Activated CD4-positive, alpha-beta memory T cell treated with anti-CD3 and anti-CD28 coated beads, Interleukin-2, amount 10 ng/mL, durations not matched to agents 7 days and 5 days (primary cell): ENCODE data around the gene CREB3L1. TPM values are rescaled to one million over a fixed set of nuclear protein-coding genes. Genes with fewer than 3 reads are reported as not detected.

Source experiments
- CTCF ChIA-PET: fragments of 350-600 bp; sonication (Branson Sonifier 250); formaldehyde crosslinking; loops from one replicate; lab custom pipeline; 2021; ENCODE audit warnings: antibody characterized with exemption, inconsistent platforms; lab: Charles Lee
- POLR2A ChIA-PET: fragments of 350-600 bp; sonication (Branson Sonifier 250); formaldehyde crosslinking; loops from one replicate; lab custom pipeline; 2021; ENCODE audit warnings: antibody characterized with exemption; lab: Charles Lee
- DNase-seq: peaks from one replicate; pipeline ENCODE4 v3.0.0-alpha.2; 2020
- H3K27ac Mint-ChIP-seq: one replicate; pipeline ENCODE4 v1.8.0; 2021; ENCODE audit warnings: mild to moderate bottlenecking, mixed read lengths
- H3K27me3 Mint-ChIP-seq: one replicate; pipeline ENCODE4 v1.8.0; 2021; ENCODE audit warnings: mixed read lengths
- H3K36me3 Mint-ChIP-seq: one replicate; pipeline ENCODE4 v1.8.0; 2021; ENCODE audit warnings: low read depth, mixed read lengths
- H3K4me1 Mint-ChIP-seq: one replicate; pipeline ENCODE4 v1.8.0; 2021; ENCODE audit warnings: mixed read lengths
- H3K4me3 Mint-ChIP-seq: one replicate; pipeline ENCODE4 v1.8.0; 2021; ENCODE audit warnings: mild to moderate bottlenecking, mixed read lengths
- H3K9me3 Mint-ChIP-seq: one replicate; pipeline ENCODE4 v1.8.0; 2021; ENCODE audit warnings: mixed read lengths
- total RNA-seq, 2 experiments: library from RNA; stranded (reverse); gene quantifications; one replicate each; pipeline ENCODE4 v1.2.3, GENCODE V29; 2021

Gene CREB3L1
- total RNA-seq, 2 experiments from 2014 or later: not detected

GRCh38 chr11:46285173-46285572 is 7.7 kb downstream of the CREB3L1 start:
- Mint-ChIP-seq H3K4me1 (no peaks in the 10 kb centered on the region), H3K4me3 (no peak overlapping the region), H3K27ac (no peak overlapping the region), H3K27me3 (peaks cover 30% of the 10 kb centered on the region), H3K9me3 (no peaks in the 10 kb centered on the region), H3K36me3 (no peaks in the 10 kb centered on the region)
- POLR2A ChIA-PET: no interaction called here
- DNase-seq: no peak
- CTCF ChIA-PET: interaction anchor here (0.9 kb wide), 1 partner anchor 42 kb away, joined by 3 read pairs; no protein-coding TSS in a partner anchor

GRCh38 chr11:46285594-46286033 is 8.2 kb downstream of the CREB3L1 start:
- no peaks in the 10 kb centered on the region for H3K4me1 Mint-ChIP-seq
- no peaks in the 10 kb centered on the region for H3K9me3 Mint-ChIP-seq
- DNase-seq: no peak
- no peaks in the 10 kb centered on the region for H3K36me3 Mint-ChIP-seq
- H3K4me3 Mint-ChIP-seq: no peak overlapping the region
- H3K27ac Mint-ChIP-seq: no peak overlapping the region
- POLR2A ChIA-PET: no interaction called here
- CTCF ChIA-PET: no interaction called here
- peaks cover 27% of the 10 kb centered on the region for H3K27me3 Mint-ChIP-seq

GRCh38 chr11:46286789-46287188 is 9.3 kb downstream of the CREB3L1 start:
- no peak overlapping the region for H3K4me3 Mint-ChIP-seq
- no peak for DNase-seq
- H3K27me3 Mint-ChIP-seq: peaks cover 24% of the 10 kb centered on the region
- no peak overlapping the region for H3K27ac Mint-ChIP-seq
- ChIA-PET CTCF (no interaction called here), POLR2A (no interaction called here)
- H3K4me1 Mint-ChIP-seq: no peaks in the 10 kb centered on the region
- H3K36me3 Mint-ChIP-seq: no peaks in the 10 kb centered on the region
- H3K9me3 Mint-ChIP-seq: no peaks in the 10 kb centered on the region

GRCh38 chr11:46288451-46288850 is 11.0 kb downstream of the CREB3L1 start:
- ChIA-PET CTCF (no interaction called here), POLR2A (no interaction called here)
- no peaks in the 10 kb centered on the region for H3K9me3 Mint-ChIP-seq
- no peak overlapping the region for H3K27ac Mint-ChIP-seq
- H3K4me3 Mint-ChIP-seq: no peak overlapping the region
- no peaks in the 10 kb centered on the region for H3K36me3 Mint-ChIP-seq
- no peak for DNase-seq
- no peaks in the 10 kb centered on the region for H3K4me1 Mint-ChIP-seq
- peaks cover 17% of the 10 kb centered on the region for H3K27me3 Mint-ChIP-seq

- no peak for DNase-seq
- peaks cover under 1% of the 10 kb centered on the region for H3K4me1 Mint-ChIP-seq
- POLR2A ChIA-PET: interaction anchor here (0.8 kb wide), 1 partner anchor 12 kb away, joined by 3 read pairs; the partner anchor contains the start of gene CREB3L1
- H3K9me3 Mint-ChIP-seq: no peaks in the 10 kb centered on the region
- no peak overlapping the region for H3K4me3 Mint-ChIP-seq
- peaks cover 18% of the 10 kb centered on the region for H3K27me3 Mint-ChIP-seq
- no peak overlapping the region for H3K27ac Mint-ChIP-seq
- H3K36me3 Mint-ChIP-seq: no peaks in the 10 kb centered on the region
- CTCF ChIA-PET: interaction anchor here (1.4 kb wide), 1 partner anchor 17 kb away, joined by 3 read pairs; no protein-coding TSS in a partner anchor
These were observed 12.5 kb downstream of the CREB3L1 start for GRCh38 chr11:46290011-46290410.

- no peak for DNase-seq
- no peak overlapping the region for H3K27ac Mint-ChIP-seq
- CTCF ChIA-PET: interaction anchor here (1.4 kb wide), 1 partner anchor 16 kb away, joined by 3 read pairs; no protein-coding TSS in a partner anchor
- peaks cover 4% of the 10 kb centered on the region for H3K4me1 Mint-ChIP-seq
- H3K27me3 Mint-ChIP-seq: peaks cover 18% of the 10 kb centered on the region
- POLR2A ChIA-PET: no interaction called here
- no peaks in the 10 kb centered on the region for H3K36me3 Mint-ChIP-seq
- no peak overlapping the region for H3K4me3 Mint-ChIP-seq
- H3K9me3 Mint-ChIP-seq: no peaks in the 10 kb centered on the region
These were observed 13.3 kb downstream of the CREB3L1 start for GRCh38 chr11:46290598-46291309.

- no peaks in the 10 kb centered on the region for H3K36me3 Mint-ChIP-seq
- CTCF ChIA-PET: no interaction called here
- peaks cover 10% of the 10 kb centered on the region for H3K4me1 Mint-ChIP-seq
- peaks cover 25% of the 10 kb centered on the region for H3K27me3 Mint-ChIP-seq
- no peak for DNase-seq
- H3K9me3 Mint-ChIP-seq: no peaks in the 10 kb centered on the region
- no peak overlapping the region for H3K27ac Mint-ChIP-seq
- H3K4me3 Mint-ChIP-seq: no peak overlapping the region
- POLR2A ChIA-PET: no interaction called here
These were observed 14.1 kb downstream of the CREB3L1 start for GRCh38 chr11:46291441-46292150.

GRCh38 chr11:46293066-46293465 is 15.6 kb downstream of the CREB3L1 start:
- ChIA-PET CTCF (interaction anchor here (1.5 kb wide), 1 partner anchor 21 kb away, joined by 5 read pairs; no protein-coding TSS in a partner anchor), POLR2A (no interaction called here)
- H3K4me3 Mint-ChIP-seq: no peak overlapping the region
- DNase-seq: no peak
- H3K36me3 Mint-ChIP-seq: no peaks in the 10 kb centered on the region
- H3K9me3 Mint-ChIP-seq: no peaks in the 10 kb centered on the region
- H3K27ac Mint-ChIP-seq: no peak overlapping the region
- peaks cover 10% of the 10 kb centered on the region for H3K4me1 Mint-ChIP-seq
- peaks cover 29% of the 10 kb centered on the region for H3K27me3 Mint-ChIP-seq

- H3K27me3 Mint-ChIP-seq: peaks cover 31% of the 10 kb centered on the region
- no peak overlapping the region for H3K4me3 Mint-ChIP-seq
- POLR2A ChIA-PET: no interaction called here
- no peak for DNase-seq
- no peaks in the 10 kb centered on the region for H3K9me3 Mint-ChIP-seq
- no peaks in the 10 kb centered on the region for H3K36me3 Mint-ChIP-seq
- no peak overlapping the region for H3K27ac Mint-ChIP-seq
- CTCF ChIA-PET: interaction anchor here (1.5 to 3.0 kb wide), 2 partner anchors 15 to 20 kb away, joined by 5 to 18 read pairs; no protein-coding TSS in a partner anchor
- peaks cover 10% of the 10 kb centered on the region for H3K4me1 Mint-ChIP-seq
These were observed 16.2 kb downstream of the CREB3L1 start for GRCh38 chr11:46293641-46294103.

GRCh38 chr11:46294365-46295309 is 17.2 kb downstream of the CREB3L1 start:
- no peak overlapping the region for H3K27ac Mint-ChIP-seq
- no peak overlapping the region for H3K4me3 Mint-ChIP-seq
- ChIA-PET CTCF (interaction anchor here (1.0 to 3.0 kb wide), 6 partner anchors 14 to 55 kb away, joined by 3 to 18 read pairs (median 5); no protein-coding TSS in a partner anchor), POLR2A (interaction anchor here (0.8 to 1.7 kb wide), 4 partner anchors 19 to 299 kb away, joined by 3 to 5 read pairs (median 4); partner anchors contain the start of gene AMBRA1)
- no peaks in the 10 kb centered on the region for H3K9me3 Mint-ChIP-seq
- DNase-seq: no peak
- H3K36me3 Mint-ChIP-seq: no peaks in the 10 kb centered on the region
- peaks cover 31% of the 10 kb centered on the region for H3K27me3 Mint-ChIP-seq
- peaks cover 20% of the 10 kb centered on the region for H3K4me1 Mint-ChIP-seq

GRCh38 chr11:46295312-46296058 is 18.0 kb downstream of the CREB3L1 start:
- H3K4me3 Mint-ChIP-seq: peak overlapping the region; percentile 65
- ChIA-PET CTCF (interaction anchor here (1.0 to 3.0 kb wide), 7 partner anchors 10 to 56 kb away, joined by 3 to 18 read pairs (median 5); no protein-coding TSS in a partner anchor), POLR2A (interaction anchor here (0.8 to 1.7 kb wide), 4 partner anchors 18 to 298 kb away, joined by 3 to 5 read pairs (median 4); partner anchors contain the start of gene AMBRA1)
- no peak overlapping the region for H3K27ac Mint-ChIP-seq
- peak; percentile 70 for DNase-seq
- peaks cover 22% of the 10 kb centered on the region for H3K4me1 Mint-ChIP-seq
- peaks cover 30% of the 10 kb centered on the region for H3K27me3 Mint-ChIP-seq
- H3K9me3 Mint-ChIP-seq: no peaks in the 10 kb centered on the region
- no peaks in the 10 kb centered on the region for H3K36me3 Mint-ChIP-seq
